GOT3 (cell line): Measurements from ENCODE around the gene WSB1.

Source experiments
- DNase-seq: peaks from one replicate; lab custom pipeline; 2025; ENCODE audit warnings: mixed read lengths; lab: John Stamatoyannopoulos, UW

WSB1 gene

DNA sequence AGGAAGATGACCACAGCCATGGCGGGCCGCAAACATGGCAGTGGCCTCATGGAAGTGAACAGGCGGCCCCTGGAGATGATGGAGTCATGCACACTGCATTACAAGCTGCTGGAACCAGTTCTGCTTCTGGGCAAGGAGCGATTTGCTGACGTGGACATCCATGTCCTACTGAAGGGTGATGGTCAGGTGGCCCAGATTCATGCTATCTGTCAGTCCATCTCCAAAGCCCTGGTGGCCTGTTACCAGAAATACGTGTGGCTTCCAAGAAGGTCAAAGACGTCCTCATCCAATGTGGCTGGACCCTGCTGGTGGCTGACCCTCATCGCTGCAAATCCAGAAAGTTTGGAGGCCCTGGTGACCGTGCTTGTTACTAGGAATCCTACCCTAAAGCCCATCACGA is 13.4 kb upstream of the WSB1 start:
- no peak for DNase-seq

DNA sequence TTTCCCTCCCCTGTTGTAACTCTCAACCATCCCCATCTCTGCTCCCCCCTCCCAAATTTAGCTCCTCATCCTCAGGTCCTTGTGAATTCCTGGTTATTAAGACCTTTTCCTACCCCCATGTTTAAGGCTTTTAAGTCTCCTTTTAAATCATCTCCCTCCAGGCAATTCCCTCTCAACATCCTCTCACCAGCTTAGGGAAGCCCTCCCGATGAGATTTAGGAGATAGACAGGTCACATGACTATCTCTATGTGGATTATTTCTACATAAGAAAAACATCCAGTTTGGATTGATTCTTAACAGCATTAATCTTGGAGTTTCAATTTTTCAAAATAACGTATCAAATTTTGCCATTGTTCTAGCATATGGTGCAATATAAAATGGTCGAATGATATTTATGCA is 12.5 kb upstream of the WSB1 start:
- DNase-seq, result no peak

DNA sequence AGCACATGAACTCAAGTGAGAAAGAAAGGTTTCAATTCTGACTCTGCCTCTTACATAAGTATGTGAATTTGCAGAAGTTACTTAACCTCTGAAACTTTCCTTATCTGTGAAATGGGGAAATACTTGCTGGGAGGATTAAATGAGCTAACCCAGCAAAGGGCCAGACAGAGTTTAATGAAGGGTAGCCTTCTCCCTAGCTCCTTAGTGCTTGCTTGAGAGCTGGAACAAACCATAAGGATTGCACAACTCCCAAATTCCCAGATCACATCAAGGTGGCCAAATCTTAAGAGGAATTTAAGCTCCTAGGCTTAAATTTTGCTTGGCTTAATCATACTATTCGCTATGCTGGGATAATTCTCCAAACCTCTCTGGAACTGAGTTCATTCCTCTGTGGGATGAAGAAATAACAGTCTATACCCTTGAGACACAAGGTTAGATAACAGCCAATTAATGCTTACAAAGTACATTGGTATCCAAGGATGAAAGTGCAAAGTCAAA is 11.8 kb upstream of the WSB1 start:
- no peak for DNase-seq

DNA sequence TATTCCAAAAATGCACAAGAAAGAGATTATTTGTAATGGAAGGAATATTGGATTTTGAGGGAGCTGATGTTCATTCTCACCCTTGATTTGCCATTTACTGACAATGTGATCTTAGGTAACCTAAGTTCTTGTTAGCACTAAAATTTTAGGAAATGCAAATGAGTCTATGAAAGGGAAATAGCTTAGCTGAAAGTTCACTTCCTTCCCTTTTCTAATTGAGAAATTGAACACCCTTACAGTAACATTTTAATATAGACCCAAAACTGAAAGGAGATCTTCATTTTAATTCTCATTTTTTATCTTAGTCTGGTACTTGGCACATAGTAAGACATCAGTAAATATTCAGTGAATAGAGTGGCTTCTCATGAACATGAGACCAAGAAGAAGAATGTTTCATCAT is 10.9 kb upstream of the WSB1 start:
- no peak for DNase-seq

DNA sequence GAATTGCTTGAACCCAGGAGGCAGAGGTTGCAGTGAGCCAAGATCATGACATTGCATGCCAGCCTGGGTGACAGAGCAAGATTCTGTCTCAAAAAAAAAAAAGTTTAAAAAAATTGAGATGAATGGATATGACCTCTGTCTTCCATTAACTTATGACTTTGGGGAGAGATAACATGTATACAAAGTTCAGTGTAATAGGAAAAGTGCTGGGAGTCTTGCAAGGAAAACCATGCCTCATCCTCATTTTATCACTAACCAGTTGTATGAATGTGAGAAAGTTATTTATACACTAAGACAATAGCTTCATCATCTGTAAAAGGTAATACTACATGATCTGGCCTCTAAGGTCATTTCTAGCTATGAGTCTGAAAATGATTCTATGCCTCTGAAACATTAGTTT is 10.2 kb upstream of the WSB1 start:
- DNase-seq, result no peak

DNA sequence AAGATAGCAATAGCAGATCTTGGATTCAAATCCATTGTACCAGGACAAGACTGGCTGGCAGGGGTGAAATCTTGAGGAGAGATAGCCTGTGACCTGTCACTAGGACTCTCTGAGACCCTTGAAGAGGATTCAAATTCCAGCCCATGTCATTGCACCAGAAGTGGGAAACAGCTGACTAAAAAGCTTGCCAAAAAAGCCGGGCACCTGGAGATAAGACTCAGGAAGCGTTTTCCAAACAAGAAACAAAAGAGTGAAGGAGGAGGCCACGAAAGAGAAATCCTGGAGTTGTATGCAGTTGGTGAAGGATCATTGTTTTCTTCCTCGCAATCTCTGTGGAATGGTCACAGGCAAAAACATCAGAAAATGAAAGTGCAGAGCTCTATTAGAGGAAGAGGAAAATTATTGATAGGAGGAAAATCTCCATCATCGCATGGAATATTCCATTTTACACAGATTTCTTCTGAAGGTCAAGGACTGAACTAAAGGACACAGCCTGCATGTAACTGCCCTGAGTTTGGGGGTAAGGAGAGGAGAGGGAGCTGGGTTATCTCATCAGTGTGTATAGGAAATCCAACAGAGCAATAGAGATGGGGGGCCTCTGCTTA is 9.0 kb upstream of the WSB1 start:
- DNase-seq, result no peak

DNA sequence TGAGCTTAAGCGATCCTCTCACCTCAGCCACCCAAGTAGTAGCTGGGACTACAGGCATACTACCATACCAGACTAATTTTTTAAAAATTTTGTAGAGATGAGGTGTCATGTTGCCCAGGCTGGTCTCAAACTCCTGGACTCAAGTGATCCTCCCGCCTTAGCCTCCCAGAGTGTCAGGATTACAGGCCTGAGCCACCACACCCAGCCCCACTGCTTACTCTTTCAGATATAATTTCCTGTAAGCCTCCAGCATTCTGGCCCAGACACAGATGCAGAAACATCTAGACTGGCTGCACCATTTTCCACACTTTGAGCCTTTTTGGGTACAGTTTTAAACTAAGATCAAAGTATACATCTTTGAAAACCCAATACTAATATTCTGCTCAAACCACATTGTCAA is 8.4 kb upstream of the WSB1 start:
- DNase-seq, result no peak

GRCh38 chr17:27288183-27288582 is 5.7 kb upstream of the WSB1 start:
- DNase-seq, result no peak

DNA sequence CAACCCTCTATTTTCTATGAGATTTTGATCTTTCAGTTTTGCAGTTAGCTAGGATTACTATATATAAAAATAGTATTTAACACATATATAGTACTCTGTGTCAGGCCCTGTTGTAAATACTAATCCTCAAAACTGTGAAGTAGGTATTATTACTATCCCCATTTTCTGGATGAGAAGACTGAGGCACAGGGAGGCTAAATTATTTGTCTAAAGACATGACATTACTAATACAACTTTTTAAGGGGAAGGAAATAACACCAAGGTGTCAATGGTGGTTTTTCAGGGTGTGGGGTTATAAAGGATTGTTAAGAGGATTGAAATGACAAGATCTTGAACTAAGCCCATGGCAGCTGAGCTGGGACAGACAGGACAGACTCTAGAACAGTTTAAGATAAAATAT is 4.1 kb upstream of the WSB1 start:
- no peak for DNase-seq

DNA sequence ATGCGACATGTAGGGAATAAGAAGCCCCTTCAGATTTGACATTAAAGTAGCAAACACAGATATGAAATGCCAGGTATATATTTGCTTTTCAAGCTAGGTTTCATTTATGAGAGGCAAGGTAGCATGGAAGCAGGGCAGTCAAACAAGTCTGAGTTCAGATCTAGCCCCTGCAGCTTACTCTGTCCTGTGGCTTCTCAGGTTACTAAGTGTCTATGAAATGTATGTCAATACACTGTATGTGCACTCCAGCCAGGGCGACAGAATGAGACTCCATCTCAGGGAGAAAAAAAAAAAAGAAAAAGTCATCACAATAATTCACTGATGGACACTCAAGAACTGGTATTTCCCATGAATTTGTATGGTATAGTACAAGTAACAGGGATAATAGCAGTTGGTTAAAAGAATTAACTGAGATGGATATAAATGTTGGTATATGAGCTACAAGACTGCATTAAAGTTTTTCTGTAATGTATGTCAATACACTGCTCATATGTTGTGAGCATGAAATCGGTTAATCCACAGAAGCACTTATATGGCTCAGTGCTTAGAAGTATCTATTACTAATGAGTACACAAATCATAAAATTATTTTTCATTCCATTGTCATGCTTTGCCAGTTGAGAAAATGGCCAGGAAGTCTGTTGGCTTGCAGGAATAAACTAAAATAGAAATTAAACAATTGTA is 2.9 kb upstream of the WSB1 start:
- no peak for DNase-seq

DNA sequence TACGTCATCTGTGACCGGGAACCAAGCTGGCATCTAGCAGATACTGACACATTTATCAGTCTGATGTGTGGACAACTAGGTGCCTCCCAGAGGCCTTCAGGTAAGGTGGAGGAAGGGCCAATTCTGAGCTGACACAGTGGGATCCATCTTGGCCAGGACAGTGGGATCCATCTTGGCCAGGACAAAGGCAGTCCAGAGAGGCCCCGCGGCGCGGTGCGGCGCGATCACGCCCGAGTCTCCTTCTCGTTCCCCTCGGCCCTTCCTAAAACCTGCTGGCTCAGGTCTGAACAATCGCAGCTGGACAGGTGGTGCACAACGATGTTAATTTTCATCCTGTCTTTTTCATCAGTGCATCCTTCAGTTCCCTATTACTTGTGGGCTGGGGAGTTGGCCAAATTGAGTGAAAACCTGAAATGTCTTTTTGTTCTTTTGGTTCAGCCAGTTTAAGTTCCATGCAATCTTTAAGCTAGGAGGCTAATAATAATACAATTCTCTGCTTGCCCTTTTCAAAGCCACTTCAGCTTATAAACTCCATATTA is 486 bp upstream of the WSB1 start:
- DNase-seq, result no peak

DNA sequence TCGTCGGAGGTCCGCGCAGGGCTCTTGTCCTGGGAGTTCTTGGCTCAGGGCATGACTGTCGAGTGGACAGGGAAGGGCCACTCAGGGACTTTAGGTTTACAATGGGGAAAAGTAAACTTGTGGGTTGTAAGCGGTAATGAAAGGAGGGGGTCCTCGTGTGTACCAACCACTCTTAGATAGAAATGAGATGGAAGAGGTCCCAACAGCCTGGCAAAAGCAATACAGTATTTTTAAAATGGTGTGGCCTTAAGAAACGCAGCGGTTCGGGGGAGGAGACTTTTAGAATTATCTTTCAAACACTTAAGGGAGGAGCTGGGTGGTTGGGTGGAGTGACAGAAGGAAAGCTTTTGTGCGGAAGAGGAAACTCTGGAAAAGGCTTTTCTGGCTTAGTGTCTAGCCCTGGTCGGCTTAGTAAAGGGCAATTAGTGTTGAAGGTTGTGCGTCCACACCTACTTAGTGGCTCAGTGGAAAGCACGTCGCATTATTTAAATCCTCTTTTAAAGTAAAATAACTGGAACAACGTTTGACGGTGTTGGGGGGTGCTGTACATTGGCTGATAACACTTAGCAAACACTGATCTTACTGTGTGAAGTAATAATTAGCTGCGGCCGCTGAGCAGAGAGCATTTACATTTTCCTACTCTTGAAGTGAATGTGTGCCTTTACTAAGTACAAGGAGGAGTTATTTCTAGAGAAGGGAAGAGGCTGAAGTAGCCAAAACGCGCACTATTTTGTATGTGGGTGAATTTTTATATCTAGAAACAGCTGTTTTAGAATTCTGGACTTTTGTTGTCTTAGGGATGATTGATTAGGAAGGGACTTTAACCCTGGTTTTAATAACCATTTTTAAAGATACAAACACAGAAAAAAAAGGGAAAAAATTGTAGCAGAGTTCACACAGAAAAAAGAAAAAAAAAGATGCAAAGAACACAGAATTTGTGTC is 1.0 kb downstream of the WSB1 start:
- no peak for DNase-seq

DNA sequence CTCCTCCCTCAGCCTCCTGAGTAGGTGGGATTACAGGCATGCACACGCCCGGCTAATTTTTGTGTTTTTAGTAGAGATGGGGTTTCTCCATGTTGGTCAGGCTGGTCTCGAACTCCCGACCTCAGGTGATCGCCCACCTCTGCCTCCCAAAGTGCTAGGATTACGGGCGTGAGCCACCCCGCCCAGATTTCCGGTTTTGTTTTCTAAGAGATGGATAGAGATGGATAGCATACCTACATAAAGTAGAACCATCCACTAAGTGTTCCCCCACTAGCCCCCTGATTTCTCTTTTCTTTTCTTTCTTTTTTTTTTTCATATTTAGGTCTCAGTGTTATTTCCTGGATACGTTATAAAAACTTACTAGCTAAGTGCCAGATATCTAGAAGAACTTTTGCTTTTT is 2.0 kb downstream of the WSB1 start:
- no peak for DNase-seq

DNA sequence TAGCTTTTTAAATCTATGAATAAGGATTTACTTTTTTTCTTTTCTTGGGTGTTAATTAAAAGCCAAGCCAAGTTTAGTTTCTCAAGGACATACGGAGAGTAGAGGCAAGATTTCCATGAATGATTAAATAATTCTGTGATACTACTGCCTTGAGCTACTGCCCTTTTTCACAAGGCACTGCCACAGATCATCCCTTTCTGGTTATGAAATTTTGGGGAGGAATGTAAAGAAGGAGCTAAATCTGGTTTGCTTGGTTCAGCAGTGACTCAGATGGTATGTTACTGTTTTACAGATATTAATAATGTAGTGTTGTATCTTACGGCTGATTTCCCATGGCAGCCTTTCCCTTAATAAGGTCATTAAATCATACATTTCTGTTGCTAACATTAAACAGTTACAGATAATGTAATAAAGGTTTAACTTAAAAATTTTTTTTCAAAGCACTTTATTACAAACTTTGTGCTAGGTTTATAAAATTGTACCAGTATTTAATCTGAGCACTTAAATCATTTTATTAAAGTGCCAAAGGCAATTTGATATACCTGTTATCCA is 2.6 kb downstream of the WSB1 start:
- no peak for DNase-seq

- DNase-seq, result no peak
Observed at GRCh38 chr17:27299384-27300049, 5.6 kb downstream of the WSB1 start.

DNA sequence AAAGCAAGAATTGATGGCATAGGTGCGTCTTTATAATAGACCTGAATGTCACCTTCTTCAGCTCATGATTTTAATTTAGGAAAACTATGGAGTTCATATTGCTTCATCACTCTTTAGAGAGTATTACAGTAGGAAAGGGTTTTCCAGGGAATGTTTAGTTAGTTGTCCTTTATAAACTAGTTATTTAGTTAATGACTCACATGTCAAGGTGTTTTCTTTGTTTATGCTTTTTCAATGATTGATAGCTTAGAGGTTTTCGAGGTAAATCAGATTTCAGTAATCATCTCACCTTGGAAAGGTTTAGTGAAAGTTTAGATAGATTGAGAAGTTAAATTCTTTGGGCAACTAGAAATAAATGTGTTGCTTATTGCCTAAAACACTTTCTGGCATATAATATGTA is 9.8 kb downstream of the WSB1 start:
- no peak for DNase-seq

- DNase-seq, result no peak
Observed at GRCh38 chr17:27306276-27306835, 12.4 kb downstream of the WSB1 start.

GRCh38 chr17:27310565-27311110 is 16.7 kb downstream of the WSB1 start:
- no peak for DNase-seq

DNA sequence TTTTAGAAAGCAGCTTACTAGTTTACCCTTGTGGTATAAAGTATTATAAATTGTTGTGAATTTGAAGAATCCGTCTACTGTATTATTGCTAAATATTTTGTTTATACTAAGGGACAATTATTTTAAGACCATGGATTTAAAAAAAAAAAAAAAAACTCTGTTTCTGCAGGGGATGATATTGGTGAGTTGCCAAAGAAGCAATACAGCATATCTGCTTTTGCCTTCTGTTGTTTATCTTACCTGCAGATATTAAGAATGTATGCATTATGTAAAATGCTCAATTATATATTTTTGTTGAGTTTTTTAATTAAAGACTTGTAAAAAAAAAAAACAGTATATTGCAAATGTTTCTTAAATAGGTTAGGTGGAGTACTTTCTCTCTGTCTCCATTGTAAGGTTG is 19.4 kb downstream of the WSB1 start:
- no peak for DNase-seq

GRCh38 chr17:27315322-27315721 is 21.4 kb downstream of the WSB1 start:
- no peak for DNase-seq
